ENCODE data around the gene TANK.

TANK gene

GRCh38 chr2:161228511-161229240 is 68.4 kb downstream of the TANK start:
- no peak for DNase-seq (ENCODE audit: low spot score)

- DNase-seq (ENCODE audit: low spot score): no peak
Measured at GRCh38 chr2:161230959-161231358, 70.7 kb downstream of the TANK start.

- DNase-seq (ENCODE audit: low spot score): no peak
Measured at GRCh38 chr2:161232571-161232970, 72.3 kb downstream of the TANK start.

GRCh38 chr2:161233858-161234431 is 73.7 kb downstream of the TANK start:
- no peak for DNase-seq (ENCODE audit: low spot score)

- DNase-seq (ENCODE audit: low spot score): no peak
Measured at GRCh38 chr2:161234627-161235026, 74.4 kb downstream of the TANK start.

- peak; percentile 36 for DNase-seq (ENCODE audit: low spot score)
Measured at GRCh38 chr2:161237392-161238264, 77.4 kb downstream of the TANK start.

- DNase-seq (ENCODE audit: low spot score): no peak
Measured at GRCh38 chr2:161238265-161238559, 78.0 kb downstream of the TANK start.

GRCh38 chr2:161238560-161239325 is 78.5 kb downstream of the TANK start:
- peak; percentile 51 for DNase-seq (ENCODE audit: low spot score)

GRCh38 chr2:161239326-161240109 is 79.3 kb downstream of the TANK start:
- DNase-seq (ENCODE audit: low spot score): no peak

GRCh38 chr2:161241894-161242293 is 81.7 kb downstream of the TANK start:
- no peak for DNase-seq (ENCODE audit: low spot score)

- no peak for DNase-seq (ENCODE audit: low spot score)
Measured at GRCh38 chr2:161243312-161243711, 83.1 kb downstream of the TANK start.

GRCh38 chr2:161243905-161244304 is 83.7 kb downstream of the TANK start:
- no peak for DNase-seq (ENCODE audit: low spot score)

- peak; percentile 68 for DNase-seq (ENCODE audit: low spot score)
Measured at GRCh38 chr2:161244387-161245260, 84.4 kb downstream of the TANK start.

- DNase-seq (ENCODE audit: low spot score): no peak
Measured at GRCh38 chr2:161245261-161245553, 85.0 kb downstream of the TANK start.

- DNase-seq (ENCODE audit: low spot score): no peak
Measured at GRCh38 chr2:161245671-161246070, 85.4 kb downstream of the TANK start.

- DNase-seq (ENCODE audit: low spot score): no peak
Measured at GRCh38 chr2:161246281-161246680, 86.1 kb downstream of the TANK start.

GRCh38 chr2:161250864-161251436 is 90.7 kb downstream of the TANK start:
- DNase-seq (ENCODE audit: low spot score): peak; percentile 89

- DNase-seq (ENCODE audit: low spot score): no peak
Measured at GRCh38 chr2:161257123-161257952, 97.1 kb downstream of the TANK start.

- no peak for DNase-seq (ENCODE audit: low spot score)
Measured at GRCh38 chr2:161265874-161266273, 105.6 kb downstream of the TANK start.

- no peak for DNase-seq (ENCODE audit: low spot score)
Measured at GRCh38 chr2:161269111-161269510, 108.9 kb downstream of the TANK start.
